Activated naive CD4-positive, alpha-beta T cell treated with anti-CD3 and anti-CD28 coated beads, Interleukin-2, amount 10 ng/mL, durations not matched to agents 7 days and 5 days (primary cell): ENCODE measurements around the gene VPS37B.

ENCODE experiments used
- CTCF ChIA-PET: fragments of 350-600 bp; sonication (Branson Sonifier 250); formaldehyde crosslinking; loops from one replicate; lab custom pipeline; 2021; ENCODE audit warnings: antibody characterized with exemption; lab: Charles Lee
- DNase-seq: peaks from one replicate; pipeline ENCODE4 v3.0.0-alpha.2; 2020
- H3K27ac Mint-ChIP-seq: one replicate; pipeline ENCODE4 v1.8.0; 2021; ENCODE audit warnings: mild to moderate bottlenecking, moderate library complexity, mixed read lengths
- H3K27me3 Mint-ChIP-seq: one replicate; pipeline ENCODE4 v1.8.0; 2021; ENCODE audit warnings: mild to moderate bottlenecking, mixed read lengths
- H3K36me3 Mint-ChIP-seq: one replicate; pipeline ENCODE4 v1.8.0; 2021; ENCODE audit warnings: mixed read lengths
- H3K4me1 Mint-ChIP-seq: one replicate; pipeline ENCODE4 v1.8.0; 2021; ENCODE audit warnings: mixed read lengths
- H3K4me3 Mint-ChIP-seq: one replicate; pipeline ENCODE4 v1.8.0; 2021; ENCODE audit warnings: mild to moderate bottlenecking, moderate library complexity, mixed read lengths
- H3K9me3 Mint-ChIP-seq: one replicate; pipeline ENCODE4 v1.8.0; 2021; ENCODE audit warnings: mixed read lengths

Gene VPS37B

GRCh38 chr12:122845041-122845864 is 50.7 kb downstream of the VPS37B start:
- Mint-ChIP-seq H3K4me3 (no peak overlapping the region), H3K4me1 (peaks cover 2% of the 10 kb centered on the region), H3K27me3 (no peaks in the 10 kb centered on the region), H3K9me3 (no peaks in the 10 kb centered on the region), H3K27ac (no peak overlapping the region), H3K36me3 (no peaks in the 10 kb centered on the region)
- DNase-seq: no peak
- CTCF ChIA-PET: interaction anchor here (0.8 to 1.1 kb wide), 2 partner anchors 11 to 108 kb away, joined by 3 to 4 read pairs; no protein-coding TSS in a partner anchor

- H3K9me3 Mint-ChIP-seq: no peaks in the 10 kb centered on the region
- DNase-seq: no peak
- H3K27ac Mint-ChIP-seq: no peak overlapping the region
- no peaks in the 10 kb centered on the region for H3K36me3 Mint-ChIP-seq
- CTCF ChIA-PET: interaction anchor here (0.8 to 3.0 kb wide), 3 partner anchors 12 to 109 kb away, joined by 3 to 8 read pairs (median 4); no protein-coding TSS in a partner anchor
- H3K27me3 Mint-ChIP-seq: no peaks in the 10 kb centered on the region
- no peak overlapping the region for H3K4me3 Mint-ChIP-seq
- peaks cover 2% of the 10 kb centered on the region for H3K4me1 Mint-ChIP-seq
These were observed 51.5 kb downstream of the VPS37B start for GRCh38 chr12:122844366-122844971.

GRCh38 chr12:122843455-122843854 is 52.5 kb downstream of the VPS37B start:
- Mint-ChIP-seq H3K27ac (no peak overlapping the region), H3K36me3 (no peaks in the 10 kb centered on the region), H3K4me1 (peaks cover 2% of the 10 kb centered on the region), H3K9me3 (no peaks in the 10 kb centered on the region), H3K4me3 (no peak overlapping the region), H3K27me3 (no peaks in the 10 kb centered on the region)
- CTCF ChIA-PET: interaction anchor here (3.0 kb wide), 1 partner anchor 50 kb away, joined by 8 read pairs; no protein-coding TSS in a partner anchor
- DNase-seq: no peak

GRCh38 chr12:122842505-122843405 is 53.2 kb downstream of the VPS37B start:
- no peaks in the 10 kb centered on the region for H3K36me3 Mint-ChIP-seq
- no peaks in the 10 kb centered on the region for H3K27me3 Mint-ChIP-seq
- no peak overlapping the region for H3K4me3 Mint-ChIP-seq
- CTCF ChIA-PET: interaction anchor here (0.6 to 3.0 kb wide), 2 partner anchors 49 to 660 kb away, joined by 4 to 8 read pairs; no protein-coding TSS in a partner anchor
- no peak for DNase-seq
- H3K4me1 Mint-ChIP-seq: peaks cover 7% of the 10 kb centered on the region
- H3K9me3 Mint-ChIP-seq: no peaks in the 10 kb centered on the region
- H3K27ac Mint-ChIP-seq: no peak overlapping the region

GRCh38 chr12:122841544-122842321 is 54.2 kb downstream of the VPS37B start:
- H3K4me3 Mint-ChIP-seq: no peak overlapping the region
- peaks cover 17% of the 10 kb centered on the region for H3K4me1 Mint-ChIP-seq
- no peaks in the 10 kb centered on the region for H3K36me3 Mint-ChIP-seq
- H3K9me3 Mint-ChIP-seq: no peaks in the 10 kb centered on the region
- H3K27me3 Mint-ChIP-seq: no peaks in the 10 kb centered on the region
- DNase-seq: no peak
- H3K27ac Mint-ChIP-seq: no peak overlapping the region
- CTCF ChIA-PET: interaction anchor here (3.0 kb wide), 1 partner anchor 48 kb away, joined by 8 read pairs; no protein-coding TSS in a partner anchor

- Mint-ChIP-seq H3K4me1 (peaks cover 25% of the 10 kb centered on the region), H3K27ac (no peak overlapping the region), H3K4me3 (no peak overlapping the region), H3K36me3 (no peaks in the 10 kb centered on the region), H3K27me3 (no peaks in the 10 kb centered on the region), H3K9me3 (no peaks in the 10 kb centered on the region)
- CTCF ChIA-PET: interaction anchor here (3.0 kb wide), 1 partner anchor 47 kb away, joined by 8 read pairs; no protein-coding TSS in a partner anchor
- DNase-seq: no peak
These were observed 55.1 kb downstream of the VPS37B start for GRCh38 chr12:122840580-122841513.

- Mint-ChIP-seq H3K27ac (no peak overlapping the region), H3K4me1 (peaks cover 25% of the 10 kb centered on the region), H3K4me3 (no peak overlapping the region), H3K27me3 (no peaks in the 10 kb centered on the region), H3K9me3 (no peaks in the 10 kb centered on the region), H3K36me3 (no peaks in the 10 kb centered on the region)
- CTCF ChIA-PET: no interaction called here
- DNase-seq: no peak
These were observed 55.9 kb downstream of the VPS37B start for GRCh38 chr12:122839907-122840554.

- Mint-ChIP-seq H3K36me3 (no peaks in the 10 kb centered on the region), H3K27me3 (peaks cover 11% of the 10 kb centered on the region), H3K9me3 (no peaks in the 10 kb centered on the region), H3K27ac (no peak overlapping the region), H3K4me1 (peaks cover 35% of the 10 kb centered on the region), H3K4me3 (no peak overlapping the region)
- no peak for DNase-seq
- CTCF ChIA-PET: no interaction called here
These were observed 57.1 kb downstream of the VPS37B start for GRCh38 chr12:122838841-122839240.

- H3K4me3 Mint-ChIP-seq: peak overlapping the region; percentile 3
- DNase-seq: no peak
- no peak overlapping the region for H3K27ac Mint-ChIP-seq
- peaks cover 37% of the 10 kb centered on the region for H3K4me1 Mint-ChIP-seq
- peaks cover 20% of the 10 kb centered on the region for H3K27me3 Mint-ChIP-seq
- H3K36me3 Mint-ChIP-seq: no peaks in the 10 kb centered on the region
- no peaks in the 10 kb centered on the region for H3K9me3 Mint-ChIP-seq
- CTCF ChIA-PET: no interaction called here
These were observed 58.3 kb downstream of the VPS37B start for GRCh38 chr12:122837306-122838265.

- peak; percentile 72 for DNase-seq
- no peaks in the 10 kb centered on the region for H3K36me3 Mint-ChIP-seq
- H3K27me3 Mint-ChIP-seq: peaks cover 22% of the 10 kb centered on the region
- peak overlapping the region; percentile 89 for H3K27ac Mint-ChIP-seq
- no peaks in the 10 kb centered on the region for H3K9me3 Mint-ChIP-seq
- CTCF ChIA-PET: interaction anchor here (1.1 to 1.5 kb wide), 2 partner anchors 43 to 44 kb away, joined by 4 read pairs; no protein-coding TSS in a partner anchor
- peaks cover 37% of the 10 kb centered on the region for H3K4me1 Mint-ChIP-seq
- H3K4me3 Mint-ChIP-seq: peak overlapping the region; percentile 88
These were observed 59.6 kb downstream of the VPS37B start for GRCh38 chr12:122836027-122836921.
